HG03558 (cell line): Measurements from ENCODE around the gene SLC43A2.
"Not testable (repeated sequence)": the region's sequence is repeated elsewhere in the genome, so short reads cannot be mapped to it uniquely, and the experiment has no call there.

ENCODE experiments used
- ATAC-seq: cut with Tn5 transposase; IDR thresholded peaks from one replicate; pipeline ENCODE4 v1.9.1; 2021; ENCODE audit warnings: moderate number of reproducible peaks; ENCODE audit not compliant: unreplicated experiment; ENCODE audit errors: extremely low read depth

SLC43A2 gene

GRCh38 chr17:1592751-1593629 is 35.6 kb downstream of the SLC43A2 start:
- ATAC-seq = peak; percentile 53

GRCh38 chr17:1591474-1592090 is 37.1 kb downstream of the SLC43A2 start:
- no peak for ATAC-seq

GRCh38 chr17:1590747-1591473 is 37.7 kb downstream of the SLC43A2 start:
- no peak for ATAC-seq

- ATAC-seq = no peak
Observed at GRCh38 chr17:1590029-1590746, 38.4 kb downstream of the SLC43A2 start.

- ATAC-seq = no peak
Observed at GRCh38 chr17:1588821-1589585, 39.6 kb downstream of the SLC43A2 start.

GRCh38 chr17:1584167-1584566 is 44.5 kb downstream of the SLC43A2 start:
- no peak for ATAC-seq

- ATAC-seq = no peak
Observed at GRCh38 chr17:1583556-1583955, 45.1 kb downstream of the SLC43A2 start.

- ATAC-seq = no peak
Observed at GRCh38 chr17:1582374-1582773, 46.3 kb downstream of the SLC43A2 start.

- ATAC-seq = no peak
Observed at GRCh38 chr17:1580979-1581676, 47.5 kb downstream of the SLC43A2 start.

- no peak for ATAC-seq
Observed at GRCh38 chr17:1578029-1578428, 50.6 kb downstream of the SLC43A2 start.

- no peak for ATAC-seq
Observed at GRCh38 chr17:1577583-1578013, 51.0 kb downstream of the SLC43A2 start.

GRCh38 chr17:1577182-1577581 is 51.5 kb downstream of the SLC43A2 start:
- no peak for ATAC-seq

- ATAC-seq = no peak
Observed at GRCh38 chr17:1576500-1576899, 52.1 kb downstream of the SLC43A2 start.

- no peak for ATAC-seq
Observed at GRCh38 chr17:1574697-1575471, 53.8 kb downstream of the SLC43A2 start.

GRCh38 chr17:1573932-1574696 is 54.5 kb downstream of the SLC43A2 start:
- no peak for ATAC-seq

- not testable (repeated sequence) for ATAC-seq
Observed at GRCh38 chr17:1572646-1573045, 56.0 kb downstream of the SLC43A2 start.

GRCh38 chr17:1571341-1571704 is 57.3 kb downstream of the SLC43A2 start:
- ATAC-seq = no peak
